ENCODE data around the gene SENP7.

SENP7 gene

GRCh38 chr3:101319531-101319930, 193.5 kb downstream of the SENP7 start:
- DNase-seq = no peak

- no peak for DNase-seq
These were observed 200.5 kb downstream of the SENP7 start for GRCh38 chr3:101312545-101312944.

- DNase-seq = no peak
These were observed 201.3 kb downstream of the SENP7 start for GRCh38 chr3:101311676-101312075.

- DNase-seq = no peak
These were observed 202.0 kb downstream of the SENP7 start for GRCh38 chr3:101310978-101311375.

GRCh38 chr3:101308147-101308772, 204.8 kb downstream of the SENP7 start:
- peak; percentile 6 for DNase-seq

- DNase-seq = no peak
These were observed 209.2 kb downstream of the SENP7 start for GRCh38 chr3:101303836-101304235.

- DNase-seq = no peak
These were observed 209.8 kb downstream of the SENP7 start for GRCh38 chr3:101303089-101303731.

GRCh38 chr3:101300073-101300472, 212.9 kb downstream of the SENP7 start:
- no peak for DNase-seq

GRCh38 chr3:101292027-101292426, 221.0 kb downstream of the SENP7 start:
- DNase-seq = no peak

GRCh38 chr3:101288294-101288693, 224.7 kb downstream of the SENP7 start:
- DNase-seq = no peak

GRCh38 chr3:101284757-101285156, 228.3 kb downstream of the SENP7 start:
- no peak for DNase-seq

- DNase-seq = no peak
These were observed 231.4 kb downstream of the SENP7 start for GRCh38 chr3:101281521-101282030.

GRCh38 chr3:101279765-101280385, 233.1 kb downstream of the SENP7 start:
- no peak for DNase-seq

GRCh38 chr3:101279162-101279561, 233.8 kb downstream of the SENP7 start:
- DNase-seq = no peak

- DNase-seq = no peak
These were observed 234.3 kb downstream of the SENP7 start for GRCh38 chr3:101278727-101279126.

All from hematopoietic multipotent progenitor cell treated with erythropoietin and hydrocortisone succinate and interleukin-3 and kit ligand, for 6 days (in vitro differentiated cells).